ENCODE measurements around the gene C9orf50. TPM values are rescaled to one million over a fixed set of nuclear protein-coding genes. Genes with fewer than 3 reads are reported as not detected.

C9orf50 gene
- total RNA-seq, 4 donors from 2014 or later: 0.64 TPM; not detected in 3

DNA sequence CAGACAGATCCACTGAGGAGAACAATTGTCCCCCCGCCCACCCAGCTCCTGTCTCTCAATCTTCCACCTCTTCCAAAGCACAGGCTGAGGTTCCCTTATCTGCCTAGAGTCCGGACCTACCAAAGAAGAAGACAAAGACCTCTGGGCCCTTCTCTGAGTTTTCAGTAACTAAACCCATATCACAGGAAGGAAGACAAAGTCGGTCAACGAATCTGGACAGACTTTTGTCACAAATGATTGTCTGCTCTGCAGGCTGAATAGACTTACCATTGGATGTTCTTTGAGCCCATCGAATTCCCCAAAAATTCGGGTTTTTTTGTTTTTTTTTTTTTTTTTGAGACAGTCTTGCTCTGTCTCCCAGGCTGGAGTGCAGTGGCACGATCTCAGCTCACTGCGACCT, 58.0 kb downstream of the C9orf50 start:
- no peak overlapping the region for H3K27ac ChIP-seq
- H3K27me3 ChIP-seq: no peaks in the 10 kb centered on the region
- WGBS: 84% methylated on average over 8 of the region's 8 CpGs
- H3K36me3 ChIP-seq: no peaks in the 10 kb centered on the region
- H3K9me3 ChIP-seq: no peaks in the 10 kb centered on the region
- TF ChIP-seq POLR2A (IDR thresholded peaks at IDR 0.05): no peak
- DNase-seq (ENCODE audit: low spot score in 2 of 2): no peak
- H3K4me3 ChIP-seq: no peak overlapping the region
- H3K4me1 ChIP-seq: peaks cover 7% of the 10 kb centered on the region

DNA sequence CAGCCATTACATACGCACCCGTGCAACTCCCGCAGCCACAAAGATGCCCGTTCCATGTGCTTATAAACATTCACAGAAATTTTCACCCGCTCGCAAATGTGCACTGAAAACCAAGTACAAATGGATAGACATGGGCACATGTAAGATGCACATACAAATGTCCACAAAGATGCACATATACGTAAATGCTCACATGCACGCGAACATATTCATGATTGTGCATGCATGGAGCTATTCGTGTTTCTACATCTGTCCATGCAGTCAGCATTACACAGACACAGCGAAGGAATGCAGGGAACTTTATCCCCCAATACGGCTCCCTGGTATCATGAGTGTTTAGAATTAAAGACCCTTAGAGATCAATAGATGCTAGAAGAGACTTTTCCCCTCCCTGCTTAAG, 58.4 kb downstream of the C9orf50 start:
- TF ChIP-seq, protein P1, sequence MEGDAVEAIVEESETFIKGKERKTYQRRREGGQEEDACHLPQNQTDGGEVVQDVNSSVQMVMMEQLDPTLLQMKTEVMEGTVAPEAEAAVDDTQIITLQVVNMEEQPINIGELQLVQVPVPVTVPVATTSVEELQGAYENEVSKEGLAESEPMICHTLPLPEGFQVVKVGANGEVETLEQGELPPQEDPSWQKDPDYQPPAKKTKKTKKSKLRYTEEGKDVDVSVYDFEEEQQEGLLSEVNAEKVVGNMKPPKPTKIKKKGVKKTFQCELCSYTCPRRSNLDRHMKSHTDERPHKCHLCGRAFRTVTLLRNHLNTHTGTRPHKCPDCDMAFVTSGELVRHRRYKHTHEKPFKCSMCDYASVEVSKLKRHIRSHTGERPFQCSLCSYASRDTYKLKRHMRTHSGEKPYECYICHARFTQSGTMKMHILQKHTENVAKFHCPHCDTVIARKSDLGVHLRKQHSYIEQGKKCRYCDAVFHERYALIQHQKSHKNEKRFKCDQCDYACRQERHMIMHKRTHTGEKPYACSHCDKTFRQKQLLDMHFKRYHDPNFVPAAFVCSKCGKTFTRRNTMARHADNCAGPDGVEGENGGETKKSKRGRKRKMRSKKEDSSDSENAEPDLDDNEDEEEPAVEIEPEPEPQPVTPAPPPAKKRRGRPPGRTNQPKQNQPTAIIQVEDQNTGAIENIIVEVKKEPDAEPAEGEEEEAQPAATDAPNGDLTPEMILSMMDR (IDR thresholded peaks at IDR 0.05): no peak
- TF ChIP-seq POLR2A (IDR thresholded peaks at IDR 0.05) (no peak), EP300 (IDR thresholded peaks at IDR 0.05) (no peak), POLR2AphosphoS5 (IDR thresholded peaks at IDR 0.05) (no peak)
- no peak for DNase-seq (ENCODE audit: low spot score in 2 of 2)
- WGBS: 77% methylated on average over 12 of the region's 12 CpGs
- Histone ChIP-seq H3K4me3 (no peak overlapping the region), H3K27me3 (no peaks in the 10 kb centered on the region), H3K36me3 (no peaks in the 10 kb centered on the region), H3K4me1 (peaks cover 4% of the 10 kb centered on the region), H3K9me3 (no peaks in the 10 kb centered on the region), H3K27ac (no peak overlapping the region)

Other genes with a start within 250 kb of the C9orf50 start
- 10 to 100 TPM; 19.4 to 25.0 (median 20.8) TPM for gene NTMT1, start 5.1 kb upstream of the C9orf50 start, total RNA-seq
- gene ASB6, start 21.1 kb upstream of the C9orf50 start, total RNA-seq: 10 to 100 TPM; 25.6 to 41.5 (median 37.6) TPM
- gene PRRX2, start 44.5 kb upstream of the C9orf50 start, total RNA-seq: 10 to 100 TPM in 3 of 4 donors, 1 to 10 TPM in 1; 9.9 to 16.9 (median 14.0) TPM
- 10 to 100 TPM; 21.8 to 38.8 (median 24.0) TPM for gene PTGES, start 131.9 kb upstream of the C9orf50 start, total RNA-seq
- gene TOR1B, start 182.1 kb upstream of the C9orf50 start, total RNA-seq: 10 to 100 TPM; 18.0 to 24.5 (median 20.8) TPM
- 10 to 100 TPM; 31.7 to 44.7 (median 36.3) TPM for gene TOR1A, start 203.0 kb upstream of the C9orf50 start, total RNA-seq
- gene C9orf78, start 214.2 kb upstream of the C9orf50 start, total RNA-seq: 10 to 100 TPM; 32.7 to 71.9 (median 43.7) TPM
- gene USP20, start 214.4 kb upstream of the C9orf50 start, total RNA-seq: 10 to 100 TPM; 22.6 to 51.4 (median 34.4) TPM